MM.1S (cell line): ENCODE measurements around the gene ENOSF1.

ENCODE experiments used
- DNase-seq: peaks from one replicate; pipeline ENCODE4 v3.0.0-alpha.2; 2015
- H2AFZ ChIP-seq: fragments of 300-600 bp; sonication (generic); 2 replicates; pipeline ENCODE4 v1.6.0; 2016; ENCODE audit warnings: antibody characterized with exemption, low read length
- H3F3A ChIP-seq: fragments of 300-600 bp; sonication (generic); 2 replicates; pipeline ENCODE4 v1.6.1; 2016; ENCODE audit warnings: mild to moderate bottlenecking, antibody characterized with exemption, low read length, moderate library complexity, mixed read lengths; ENCODE audit not compliant: insufficient read depth
- H3K27ac ChIP-seq: fragments of 300-600 bp; sonication (generic); 2 replicates; pipeline ENCODE4 v1.5.1; 2016; ENCODE audit warnings: mild to moderate bottlenecking, low read length
- H3K27me3 ChIP-seq: fragments of 300-600 bp; sonication (generic); replicated peaks from 2 replicates; pipeline ENCODE4 v1.6.0; 2016; ENCODE audit warnings: low read length; ENCODE audit not compliant: insufficient read depth
- H3K36me3 ChIP-seq: fragments of 300-600 bp; sonication (generic); replicated peaks from 2 replicates; pipeline ENCODE4 v1.6.1; 2016; ENCODE audit warnings: mild to moderate bottlenecking, low read length, mixed read lengths; ENCODE audit not compliant: insufficient read depth
- H3K4me1 ChIP-seq: fragments of 300-600 bp; sonication (generic); 2 replicates; pipeline ENCODE4 v1.6.1; 2016; ENCODE audit warnings: low read length, mixed read lengths
- H3K4me2 ChIP-seq: fragments of 300-600 bp; sonication (generic); 2 replicates; pipeline ENCODE4 v1.6.0; 2016; ENCODE audit warnings: low read depth, low read length
- H3K4me3 ChIP-seq: fragments of 300-600 bp; sonication (generic); 2 replicates; pipeline ENCODE4 v1.5.1; 2016; ENCODE audit warnings: low read length, mixed read lengths
- H3K79me2 ChIP-seq: fragments of 300-600 bp; sonication (generic); 2 replicates; pipeline ENCODE4 v1.6.1; 2016; ENCODE audit warnings: mixed run types, low read length, mixed read lengths
- H3K9ac ChIP-seq: fragments of 300-600 bp; sonication (generic); 2 replicates; pipeline ENCODE4 v1.6.1; 2016; ENCODE audit warnings: low read length, mixed read lengths
- H3K9me2 ChIP-seq: fragments of 300-600 bp; sonication (generic); replicated peaks from 2 replicates; pipeline ENCODE4 v1.6.1; 2016; ENCODE audit warnings: mild to moderate bottlenecking, low read length, mixed read lengths; ENCODE audit not compliant: insufficient read depth
- H3K9me3 ChIP-seq: fragments of 300-600 bp; sonication (generic); replicated peaks from 2 replicates; pipeline ENCODE4 v1.6.1; 2016; ENCODE audit warnings: mild to moderate bottlenecking, low read length, mixed read lengths; ENCODE audit not compliant: insufficient read depth
- H4K20me1 ChIP-seq: fragments of 300-600 bp; sonication (generic); 2 replicates; pipeline ENCODE4 v1.6.1; 2016; ENCODE audit warnings: mild to moderate bottlenecking, low read length, moderate library complexity, mixed read lengths; ENCODE audit not compliant: insufficient read depth
- CTCF ChIP-seq: fragments of 300-600 bp; sonication (generic); IDR thresholded peaks from 2 replicates; pipeline ENCODE4 v1.5.1; 2016; ENCODE audit warnings: antibody characterized with exemption, low read length, mixed read lengths
- EZH2 ChIP-seq: fragments of 300-600 bp; sonication (generic); optimal IDR thresholded peaks from 2 replicates; pipeline ENCODE3; 2017; ENCODE audit warnings: low read depth, mild to moderate bottlenecking, antibody characterized with exemption, low read length, mixed read lengths
- EZH2phosphoT487 ChIP-seq: fragments of 300-600 bp; sonication (generic); IDR thresholded peaks from 2 replicates; pipeline ENCODE4 v1.6.1; 2018; ENCODE audit warnings: antibody characterized with exemption, low read length

Gene ENOSF1

GRCh38 chr18:754656-755055 lies 42.2 kb upstream of the ENOSF1 start:
- Histone ChIP-seq H3K4me1 (no peaks in the 10 kb centered on the region), H3K27ac (no peak overlapping the region), H3K27me3 (no peaks in the 10 kb centered on the region), H3K9me3 (no peaks in the 10 kb centered on the region), H3K4me2 (no peak overlapping the region), H3F3A (no peaks in the 10 kb centered on the region), H3K9ac (no peak overlapping the region), H4K20me1 (no peaks in the 10 kb centered on the region), H3K9me2 (no peaks in the 10 kb centered on the region), H2AFZ (no peak overlapping the region), H3K36me3 (no peaks in the 10 kb centered on the region), H3K4me3 (no peak overlapping the region), H3K79me2 (no peaks in the 10 kb centered on the region)
- no peak for TF ChIP-seq EZH2
- no peak for TF ChIP-seq CTCF
- TF ChIP-seq EZH2phosphoT487 = no peak
- no peak for DNase-seq

GRCh38 chr18:750456-750855 lies 38.0 kb upstream of the ENOSF1 start:
- H4K20me1 ChIP-seq = no peaks in the 10 kb centered on the region
- H3K27me3 ChIP-seq = no peaks in the 10 kb centered on the region
- no peak overlapping the region for H3K9ac ChIP-seq
- TF ChIP-seq CTCF = no peak
- no peak for TF ChIP-seq EZH2phosphoT487
- TF ChIP-seq EZH2 = no peak
- DNase-seq = no peak
- H3K27ac ChIP-seq = no peak overlapping the region
- H3K4me3 ChIP-seq = no peak overlapping the region
- no peaks in the 10 kb centered on the region for H3K9me2 ChIP-seq
- H3K4me2 ChIP-seq = no peak overlapping the region
- H3F3A ChIP-seq = no peaks in the 10 kb centered on the region
- no peak overlapping the region for H2AFZ ChIP-seq
- no peaks in the 10 kb centered on the region for H3K79me2 ChIP-seq
- no peaks in the 10 kb centered on the region for H3K9me3 ChIP-seq
- H3K36me3 ChIP-seq = no peaks in the 10 kb centered on the region
- no peaks in the 10 kb centered on the region for H3K4me1 ChIP-seq

- Histone ChIP-seq H3K4me2 (no peak overlapping the region), H3K4me1 (no peaks in the 10 kb centered on the region), H3K9ac (no peak overlapping the region), H3K9me2 (no peaks in the 10 kb centered on the region), H3K27ac (no peak overlapping the region), H3K27me3 (no peaks in the 10 kb centered on the region), H2AFZ (no peak overlapping the region), H3K9me3 (no peaks in the 10 kb centered on the region), H3K36me3 (no peaks in the 10 kb centered on the region), H3K4me3 (no peak overlapping the region), H4K20me1 (no peaks in the 10 kb centered on the region), H3F3A (no peaks in the 10 kb centered on the region), H3K79me2 (no peaks in the 10 kb centered on the region)
- no peak for TF ChIP-seq EZH2
- no peak for TF ChIP-seq CTCF
- TF ChIP-seq EZH2phosphoT487 = no peak
- DNase-seq = no peak
Measured at GRCh38 chr18:744832-745597, 32.6 kb upstream of the ENOSF1 start.
